ENCODE results near the gene GNA12.

The GNA12 gene

GRCh38 chr7:2718296-2718965 lies 125.7 kb downstream of the GNA12 start:
- DNase-seq (ENCODE audit: extremely low read depth in 1 of 2, low read depth in 1 of 2), result no peak

GRCh38 chr7:2717293-2718261 lies 126.5 kb downstream of the GNA12 start:
- DNase-seq (ENCODE audit: extremely low read depth in 1 of 2, low read depth in 1 of 2), result no peak

DNA sequence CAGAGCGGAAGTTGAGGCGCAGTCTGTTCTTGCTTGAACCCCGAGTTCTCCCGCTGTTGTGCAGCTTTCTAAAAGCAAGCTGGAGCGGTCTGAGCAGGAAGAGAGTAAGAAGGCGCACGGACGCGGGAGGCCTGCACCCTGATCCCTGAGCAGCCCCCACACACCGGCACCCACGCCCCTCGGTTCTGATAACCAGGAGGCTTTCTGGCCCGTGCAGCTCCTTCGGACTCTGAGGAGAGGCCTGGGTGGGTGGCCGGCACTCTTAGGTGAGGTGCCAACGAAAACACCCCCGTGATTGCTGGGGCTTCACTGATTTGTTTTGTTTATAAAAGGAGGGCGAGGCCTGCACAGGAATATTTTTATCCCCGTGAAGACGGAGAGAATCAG lies 127.2 kb downstream of the GNA12 start:
- DNase-seq (ENCODE audit: extremely low read depth in 1 of 2, low read depth in 1 of 2), result no peak

DNA sequence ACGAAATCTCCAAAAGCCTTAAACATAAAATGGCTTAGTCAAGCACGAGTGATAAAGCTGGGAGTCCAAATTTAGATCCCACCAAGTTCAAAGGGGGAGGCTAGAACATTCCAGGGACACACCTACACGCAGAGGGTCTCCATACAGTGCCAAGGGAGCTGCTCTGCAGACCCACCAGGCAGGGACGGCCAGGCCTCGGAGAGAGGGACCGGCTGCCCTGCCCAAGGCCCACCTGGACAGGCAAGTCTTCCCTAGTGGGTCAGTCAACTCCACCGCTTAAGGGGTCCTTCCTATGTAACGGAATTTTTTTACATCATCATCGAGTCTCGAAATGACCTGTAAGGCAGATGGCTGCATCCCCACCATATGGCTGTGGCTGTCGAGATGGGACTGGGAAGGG lies 127.6 kb downstream of the GNA12 start:
- DNase-seq (ENCODE audit: extremely low read depth in 1 of 2, low read depth in 1 of 2), result no peak

- DNase-seq (ENCODE audit: extremely low read depth in 1 of 2, low read depth in 1 of 2), result no peak
These were observed 128.5 kb downstream of the GNA12 start for GRCh38 chr7:2715341-2716231.

DNA sequence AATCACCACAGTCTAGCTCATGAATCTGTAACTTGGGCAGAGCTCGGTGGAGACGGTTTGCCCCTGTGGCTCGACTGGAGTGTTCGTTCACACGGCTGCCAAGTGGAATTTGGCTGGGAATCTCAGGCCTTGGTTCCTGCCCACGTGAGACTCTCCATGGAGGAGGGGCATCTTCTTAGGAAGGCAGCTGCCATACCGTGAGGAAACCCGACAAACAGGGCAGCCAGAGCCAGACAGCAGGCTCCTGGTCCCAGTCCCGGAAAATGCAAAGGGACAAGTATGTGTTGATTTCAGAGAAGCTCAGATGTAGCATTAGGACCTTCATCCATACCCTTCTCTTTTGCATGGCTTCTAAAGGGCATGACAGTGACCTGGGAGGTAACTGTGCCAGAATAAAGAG lies 129.5 kb downstream of the GNA12 start:
- no peak for DNase-seq (ENCODE audit: extremely low read depth in 1 of 2, low read depth in 1 of 2)

- DNase-seq (ENCODE audit: extremely low read depth in 1 of 2, low read depth in 1 of 2), result no peak
These were observed 130.1 kb downstream of the GNA12 start for GRCh38 chr7:2713978-2714377.

DNA sequence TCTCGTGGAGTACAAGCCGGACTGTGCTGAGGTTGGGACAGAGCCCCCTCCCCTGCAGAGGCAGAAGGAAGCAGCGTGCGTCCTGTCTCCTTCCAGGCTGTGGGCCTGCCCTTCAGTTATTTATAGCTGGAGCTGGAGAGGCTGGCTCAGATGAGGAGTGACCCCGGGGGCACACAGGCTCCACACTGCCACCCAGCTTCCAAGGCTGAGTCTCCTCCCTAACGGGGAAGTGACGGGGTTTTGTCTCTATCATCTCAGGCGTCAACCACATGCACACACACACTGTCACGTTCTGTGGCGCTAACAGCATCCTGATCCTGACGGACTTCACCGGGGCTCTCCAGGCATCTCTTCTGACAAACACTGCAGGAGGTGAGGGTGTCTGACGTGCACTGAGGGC lies 130.7 kb downstream of the GNA12 start:
- no peak for DNase-seq (ENCODE audit: extremely low read depth in 1 of 2, low read depth in 1 of 2)

DNA sequence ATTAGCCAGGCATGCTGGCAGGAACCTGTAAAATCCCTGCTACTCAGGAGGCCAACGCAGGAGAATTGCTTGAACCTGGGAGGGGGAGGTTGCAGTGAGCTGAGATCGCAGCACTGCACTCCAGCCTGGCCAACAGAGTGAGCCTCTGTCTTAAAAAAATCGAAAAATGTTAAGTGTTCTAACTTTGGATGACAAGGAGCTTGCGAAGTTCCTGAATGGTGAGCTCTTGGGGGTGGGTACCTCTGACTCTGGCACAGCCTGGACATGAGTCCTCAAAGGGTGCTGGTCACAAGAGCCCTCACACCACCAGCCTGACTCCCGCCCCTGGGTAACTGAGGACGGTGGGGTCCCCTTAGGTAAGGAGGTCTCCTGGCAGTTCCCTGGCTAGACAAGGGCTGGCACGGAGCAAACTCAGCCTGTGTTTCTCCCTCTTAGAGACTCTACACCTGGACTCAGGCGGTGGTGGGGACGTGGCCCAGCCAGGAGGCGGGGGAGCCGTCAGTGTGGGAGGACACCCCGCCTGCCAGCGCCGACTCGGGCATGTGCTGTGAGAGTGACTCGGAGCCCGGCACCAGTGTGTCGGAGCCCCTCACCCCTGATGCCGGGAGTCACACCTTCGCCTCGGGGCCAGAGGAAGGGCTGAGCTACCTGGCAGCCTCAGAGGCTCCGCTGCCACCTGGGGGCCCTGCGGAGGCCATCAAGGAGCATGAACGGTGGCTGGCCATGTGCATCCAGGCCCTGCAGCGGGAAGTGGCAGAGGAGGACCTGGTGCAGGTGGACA lies 132.0 kb downstream of the GNA12 start:
- no peak for DNase-seq (ENCODE audit: extremely low read depth in 1 of 2, low read depth in 1 of 2)

DNA sequence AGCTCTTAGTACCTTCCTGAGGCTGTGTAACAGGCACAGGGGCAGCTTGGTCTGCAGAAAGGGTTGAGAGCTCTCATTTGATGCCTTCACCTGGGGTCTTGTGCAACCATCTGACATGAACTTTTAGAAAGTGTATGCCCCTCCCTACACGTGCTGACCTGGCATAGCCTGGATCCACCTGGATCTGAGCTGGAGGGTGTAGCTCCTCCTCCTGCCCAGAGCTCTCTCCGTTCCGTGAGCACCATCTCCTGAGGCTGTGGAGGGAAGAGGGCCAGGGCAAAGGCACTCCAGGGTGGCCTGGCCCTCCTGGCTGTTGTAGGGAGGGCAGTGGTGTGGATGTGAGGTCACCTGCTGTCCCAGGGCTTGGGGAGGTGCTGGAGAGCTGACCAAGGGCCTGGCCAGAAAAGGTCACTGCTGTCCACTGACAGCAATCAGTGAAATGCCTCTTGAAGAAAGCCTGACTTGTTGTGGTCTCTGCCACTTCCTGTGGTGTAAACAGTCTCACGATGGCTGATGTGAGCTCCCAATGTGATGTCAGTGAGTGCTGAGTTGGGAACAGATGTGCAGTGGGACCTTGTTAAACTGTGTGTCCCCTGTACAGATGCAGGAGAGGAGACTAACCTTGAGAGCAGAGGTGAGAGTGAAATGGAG lies 133.1 kb downstream of the GNA12 start:
- DNase-seq (ENCODE audit: extremely low read depth in 1 of 2, low read depth in 1 of 2), result no peak

DNA sequence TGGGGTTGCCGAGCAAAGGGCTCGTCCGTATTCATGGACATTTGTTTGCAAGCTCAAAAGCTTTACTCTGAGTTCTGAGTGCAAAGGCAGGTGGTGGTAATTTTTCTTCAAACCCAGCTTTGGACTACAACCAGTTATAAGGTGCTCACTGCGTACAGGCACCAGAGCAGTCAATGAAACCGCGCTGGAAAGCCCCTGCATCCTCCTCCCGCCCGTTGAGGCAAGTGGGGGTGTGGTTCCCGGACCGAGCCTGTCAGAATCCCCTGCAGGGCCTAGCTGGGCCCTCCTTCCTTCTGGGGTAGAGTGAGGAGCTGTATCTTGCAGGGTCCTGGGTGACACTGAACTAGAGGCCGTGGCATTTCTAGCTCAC lies 133.8 kb downstream of the GNA12 start:
- peak in 1 of 2 donors; percentile 43 for DNase-seq (ENCODE audit: extremely low read depth in 1 of 2, low read depth in 1 of 2)

GRCh38 chr7:2709553-2710285 lies 134.4 kb downstream of the GNA12 start:
- peak; percentile 50 to 59 for DNase-seq (ENCODE audit: extremely low read depth in 1 of 2, low read depth in 1 of 2)

DNA sequence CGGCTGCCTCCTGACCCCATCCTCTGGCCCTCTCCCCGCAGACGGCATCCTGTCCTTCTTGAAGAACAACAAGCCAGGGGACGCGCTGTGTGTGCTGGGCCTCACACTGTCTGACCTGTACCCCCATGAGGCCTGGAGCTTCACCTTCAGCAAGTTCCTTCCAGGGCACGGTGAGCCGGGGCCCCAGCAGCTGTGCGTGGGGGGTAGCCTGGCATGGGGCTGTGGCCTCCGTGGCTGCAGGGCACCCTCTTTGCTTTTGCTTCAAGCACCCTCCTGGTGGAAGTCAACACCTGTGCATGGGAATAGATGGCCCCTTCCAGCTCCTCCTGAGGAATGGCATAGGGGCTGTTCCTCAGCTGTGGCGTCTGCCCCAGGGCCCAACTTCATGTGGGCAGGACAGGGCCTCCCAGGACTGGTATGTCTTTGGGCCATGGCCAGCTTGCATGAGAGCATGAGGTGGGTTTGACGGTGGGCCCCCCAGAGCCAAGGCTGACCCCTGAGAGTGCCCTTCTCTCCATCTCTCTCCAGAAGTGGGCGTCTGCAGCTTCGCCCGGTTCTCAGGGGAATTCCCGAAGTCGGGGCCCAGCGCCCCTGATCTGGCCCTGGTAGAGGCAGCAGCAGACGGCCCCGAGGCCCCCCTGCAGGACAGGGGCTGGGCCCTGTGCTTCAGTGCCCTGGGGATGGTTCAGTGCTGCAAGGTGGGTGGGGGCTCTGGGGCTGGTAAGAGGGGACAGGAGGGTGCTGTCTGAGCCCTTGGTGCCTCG lies 135.4 kb downstream of the GNA12 start:
- DNase-seq (ENCODE audit: extremely low read depth in 1 of 2, low read depth in 1 of 2), result no peak

- no peak for DNase-seq (ENCODE audit: extremely low read depth in 1 of 2, low read depth in 1 of 2)
These were observed 136.1 kb downstream of the GNA12 start for GRCh38 chr7:2708041-2708440.

DNA sequence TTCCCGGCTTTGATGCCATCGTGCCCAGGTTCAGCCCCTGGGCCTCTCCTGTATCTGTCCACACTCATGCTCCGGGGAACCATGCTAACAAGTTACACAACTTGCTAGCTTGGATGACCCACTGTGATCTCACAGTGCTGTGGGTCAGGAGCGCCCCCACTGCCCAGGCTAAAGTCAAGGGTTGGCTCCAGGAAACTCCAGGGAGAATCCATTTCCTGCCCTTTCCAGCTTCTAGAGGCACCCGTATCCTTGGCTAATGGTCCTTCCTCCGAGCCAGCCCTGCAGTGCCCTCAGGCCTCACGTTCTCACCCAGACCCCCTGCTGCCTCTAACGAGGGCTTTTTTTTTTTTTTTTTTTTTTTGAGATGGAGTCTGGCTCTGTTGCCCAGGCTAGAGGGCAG lies 136.6 kb downstream of the GNA12 start:
- no peak for DNase-seq (ENCODE audit: extremely low read depth in 1 of 2, low read depth in 1 of 2)

- DNase-seq (ENCODE audit: extremely low read depth in 1 of 2, low read depth in 1 of 2), result no peak
These were observed 137.4 kb downstream of the GNA12 start for GRCh38 chr7:2706685-2707126.

- DNase-seq (ENCODE audit: extremely low read depth in 1 of 2, low read depth in 1 of 2), result no peak
These were observed 138.6 kb downstream of the GNA12 start for GRCh38 chr7:2705371-2706096.

- DNase-seq (ENCODE audit: extremely low read depth in 1 of 2, low read depth in 1 of 2), result no peak
These were observed 141.5 kb downstream of the GNA12 start for GRCh38 chr7:2702594-2702957.

Data from activated CD8-positive, alpha-beta memory T cell treated with anti-CD3 and anti-CD28 coated beads for 1 hour (primary cell).